Hepatocyte (in vitro differentiated cells): ENCODE data around the gene ZNF511. TPM values are rescaled to one million over a fixed set of nuclear protein-coding genes. Genes with fewer than 3 reads are reported as not detected.

Source experiments
- DNase-seq: peaks from one replicate; pipeline ENCODE4 v3.0.0-alpha.2; 2016; ENCODE audit warnings: low spot score
- H2AFZ ChIP-seq: fragments of 200-600 bp; sonication (generic); 2 replicates; pipeline ENCODE4 v1.6.0; 2016; ENCODE audit warnings: antibody characterized with exemption, mild to moderate bottlenecking
- H3K27ac ChIP-seq: fragments of 200-600 bp; sonication (generic); 2 replicates; pipeline ENCODE4 v1.5.1; 2016; ENCODE audit warnings: mild to moderate bottlenecking
- H3K27me3 ChIP-seq: fragments of 200-600 bp; sonication (generic); 2 replicates; pipeline ENCODE4 v1.6.1; 2016
- H3K36me3 ChIP-seq: fragments of 200-600 bp; sonication (generic); replicated peaks from 2 replicates; pipeline ENCODE4 v1.5.1; 2016; ENCODE audit warnings: low read depth; ENCODE audit not compliant: insufficient read depth
- H3K4me1 ChIP-seq: fragments of 200-600 bp; sonication (generic); 2 replicates; pipeline ENCODE4 v1.5.1; 2016; ENCODE audit warnings: mild to moderate bottlenecking, moderate library complexity; ENCODE audit not compliant: insufficient read depth
- H3K4me2 ChIP-seq: fragments of 200-600 bp; sonication (generic); 2 replicates; pipeline ENCODE4 v1.6.0; 2016
- H3K4me3 ChIP-seq: fragments of 200-600 bp; sonication (generic); 2 replicates; pipeline ENCODE4 v1.5.1; 2016; ENCODE audit warnings: mild to moderate bottlenecking
- H3K79me2 ChIP-seq: fragments of 200-600 bp; sonication (generic); 2 replicates; pipeline ENCODE4 v1.6.0; 2017; ENCODE audit warnings: mild to moderate bottlenecking
- H3K9me2 ChIP-seq: fragments of 200-600 bp; sonication (generic); replicated peaks from 2 replicates; pipeline ENCODE4 v1.6.0; 2017; ENCODE audit warnings: mild to moderate bottlenecking; ENCODE audit not compliant: insufficient read depth
- H3K9me3 ChIP-seq: fragments of 200-600 bp; sonication (generic); 2 replicates; pipeline ENCODE4 v1.5.1; 2016; ENCODE audit warnings: low read depth, mild to moderate bottlenecking
- H4K20me1 ChIP-seq: fragments of 200-600 bp; sonication (generic); 2 replicates; pipeline ENCODE4 v1.6.0; 2016; ENCODE audit warnings: mild to moderate bottlenecking; ENCODE audit not compliant: insufficient read depth, poor library complexity, severe bottlenecking
- EZH2 ChIP-seq: fragments of 200-600 bp; sonication (generic); IDR thresholded peaks from 2 replicates; pipeline ENCODE4 v1.6.1; 2016; ENCODE audit warnings: antibody characterized with exemption, mild to moderate bottlenecking, borderline replicate concordance
- EZH2phosphoT487 ChIP-seq: fragments of 200-600 bp; sonication (generic); IDR thresholded peaks from one replicate; pipeline ENCODE4 v1.6.1; 2018; ENCODE audit warnings: antibody characterized with exemption, mild to moderate bottlenecking, low read depth, moderate library complexity; ENCODE audit not compliant: unreplicated experiment, severe bottlenecking
- WGBS: methylation state at CpG from one replicate; pipeline ENCODE4 v1.1.6; 2016; ENCODE audit warnings: low lambda C conversion rate; ENCODE audit errors: missing lambda C conversion rate; 5-methylcytosine and 5-hydroxymethylcytosine counted together
- polyA plus RNA-seq: library from polyadenylated mRNA; unstranded; fragments of >200 nt; fragmentation: Nextera tagmentation; extraction: Ambion mirVana; gene quantifications from 2 replicates; pipeline ENCODE4 v1.2.1, GENCODE V29; 2016
- total RNA-seq: library from RNA; depleted of rRNA; stranded (reverse); fragments of >200 nt; gene quantifications from 2 replicates; pipeline ENCODE4 v1.2.3, GENCODE V29; 2014
- TF ChIP-seq, protein P1 (sequence below): fragments of 200-600 bp; sonication (generic); IDR thresholded peaks from 2 replicates; pipeline ENCODE4 v1.5.1; 2016; ENCODE audit warnings: antibody characterized with exemption, mild to moderate bottlenecking; ENCODE audit not compliant: poor library complexity

Gene ZNF511
- total and polyA plus RNA-seq, 2 experiments from 2014 or later, result 36.9 to 56.9 TPM

DNA sequence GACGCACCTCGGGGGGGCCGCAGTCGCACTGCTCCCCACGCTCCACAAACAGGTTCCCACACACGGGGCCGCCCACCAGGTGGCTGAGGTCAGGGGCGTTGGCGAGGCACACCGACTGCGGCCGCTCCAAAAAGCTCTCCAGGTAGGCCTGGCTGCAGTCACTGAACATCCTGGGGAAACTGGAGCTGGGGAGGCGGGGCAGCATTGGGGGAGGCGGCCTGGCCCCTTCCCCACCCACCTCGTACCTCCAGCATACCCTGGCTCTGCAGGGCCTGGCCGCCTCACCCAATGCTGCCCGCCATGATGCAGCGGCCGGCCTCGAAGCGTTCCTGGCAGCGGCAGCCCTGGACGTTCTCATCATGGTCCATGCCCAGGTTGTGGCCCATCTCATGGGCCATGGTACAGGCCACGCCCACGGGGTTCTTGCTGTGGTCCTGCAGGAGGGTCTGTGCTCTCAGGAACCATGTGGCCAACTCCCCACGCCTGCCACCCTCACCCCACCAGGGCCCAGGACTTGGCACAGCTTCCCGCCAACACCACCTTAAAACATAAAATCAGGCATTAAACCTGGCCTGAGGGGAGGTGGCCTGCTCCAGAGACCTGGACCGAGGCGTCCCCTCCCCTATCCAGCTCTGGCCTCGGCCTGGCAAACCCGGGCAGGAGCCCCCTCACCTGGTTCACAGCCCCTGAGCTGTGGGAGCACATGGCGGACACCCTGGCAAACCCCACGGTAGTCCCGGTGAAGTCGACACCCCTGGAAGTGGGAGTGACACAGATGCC is 37.0 kb upstream of the ZNF511 start:
- Histone ChIP-seq H3K4me3 (no peak overlapping the region), H3K79me2 (no peaks in the 10 kb centered on the region), H3K4me2 (no peak overlapping the region), H3K27ac (no peak overlapping the region), H3K27me3 (peaks cover 13% of the 10 kb centered on the region), H2AFZ (no peak overlapping the region), H3K9me2 (no peaks in the 10 kb centered on the region), H4K20me1 (no peaks in the 10 kb centered on the region), H3K36me3 (no peaks in the 10 kb centered on the region), H3K4me1 (peaks cover 16% of the 10 kb centered on the region), H3K9me3 (no peaks in the 10 kb centered on the region)
- DNase-seq, result no peak
- WGBS, result 87% methylated on average over 34 of the region's 35 CpGs
- TF ChIP-seq, protein P1, sequence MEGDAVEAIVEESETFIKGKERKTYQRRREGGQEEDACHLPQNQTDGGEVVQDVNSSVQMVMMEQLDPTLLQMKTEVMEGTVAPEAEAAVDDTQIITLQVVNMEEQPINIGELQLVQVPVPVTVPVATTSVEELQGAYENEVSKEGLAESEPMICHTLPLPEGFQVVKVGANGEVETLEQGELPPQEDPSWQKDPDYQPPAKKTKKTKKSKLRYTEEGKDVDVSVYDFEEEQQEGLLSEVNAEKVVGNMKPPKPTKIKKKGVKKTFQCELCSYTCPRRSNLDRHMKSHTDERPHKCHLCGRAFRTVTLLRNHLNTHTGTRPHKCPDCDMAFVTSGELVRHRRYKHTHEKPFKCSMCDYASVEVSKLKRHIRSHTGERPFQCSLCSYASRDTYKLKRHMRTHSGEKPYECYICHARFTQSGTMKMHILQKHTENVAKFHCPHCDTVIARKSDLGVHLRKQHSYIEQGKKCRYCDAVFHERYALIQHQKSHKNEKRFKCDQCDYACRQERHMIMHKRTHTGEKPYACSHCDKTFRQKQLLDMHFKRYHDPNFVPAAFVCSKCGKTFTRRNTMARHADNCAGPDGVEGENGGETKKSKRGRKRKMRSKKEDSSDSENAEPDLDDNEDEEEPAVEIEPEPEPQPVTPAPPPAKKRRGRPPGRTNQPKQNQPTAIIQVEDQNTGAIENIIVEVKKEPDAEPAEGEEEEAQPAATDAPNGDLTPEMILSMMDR, result no peak
- TF ChIP-seq EZH2phosphoT487 (no peak), EZH2 (no peak)

DNA sequence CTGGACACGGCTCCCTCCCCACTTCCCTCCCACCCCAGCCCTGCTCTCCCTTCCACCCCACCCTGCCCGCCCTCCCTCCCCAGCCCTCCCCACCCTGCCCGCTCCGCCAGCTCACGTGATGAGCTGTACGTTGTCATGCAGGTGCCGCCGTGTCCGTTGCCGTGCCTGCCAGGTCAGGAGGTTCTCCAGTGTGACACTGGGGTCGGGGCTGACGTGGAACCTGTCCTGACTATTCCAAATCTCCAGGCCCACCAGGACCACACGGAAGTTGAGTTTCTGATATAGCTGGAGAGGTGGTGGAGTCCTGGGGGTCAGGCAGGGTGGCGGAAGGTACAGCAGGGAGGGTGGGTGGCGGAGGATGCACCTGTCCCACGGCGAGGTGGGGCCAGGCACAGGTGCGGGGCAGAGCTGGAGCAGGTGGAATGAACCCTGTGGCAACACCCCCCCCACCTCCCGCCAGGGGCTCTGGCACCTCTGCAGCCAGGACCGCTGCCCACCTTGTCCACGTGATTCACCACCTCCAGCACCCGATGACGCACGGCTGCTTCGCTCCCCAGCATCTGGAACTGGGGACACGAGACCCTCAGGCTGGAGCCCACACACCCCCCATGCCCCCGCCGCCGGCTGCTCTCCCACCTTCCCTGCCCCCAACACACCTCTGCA is 36.3 kb upstream of the ZNF511 start:
- 91% methylated on average over 14 of the region's 29 CpGs for WGBS
- Histone ChIP-seq H3K4me3 (no peak overlapping the region), H4K20me1 (no peaks in the 10 kb centered on the region), H3K27me3 (peaks cover 13% of the 10 kb centered on the region), H3K36me3 (no peaks in the 10 kb centered on the region), H2AFZ (no peak overlapping the region), H3K9me2 (no peaks in the 10 kb centered on the region), H3K4me1 (peaks cover 24% of the 10 kb centered on the region), H3K79me2 (no peaks in the 10 kb centered on the region), H3K9me3 (no peaks in the 10 kb centered on the region), H3K4me2 (no peak overlapping the region), H3K27ac (no peak overlapping the region)
- no peak for DNase-seq
- TF ChIP-seq EZH2phosphoT487 (no peak), EZH2 (no peak)
- TF ChIP-seq, protein P1, result no peak

DNA sequence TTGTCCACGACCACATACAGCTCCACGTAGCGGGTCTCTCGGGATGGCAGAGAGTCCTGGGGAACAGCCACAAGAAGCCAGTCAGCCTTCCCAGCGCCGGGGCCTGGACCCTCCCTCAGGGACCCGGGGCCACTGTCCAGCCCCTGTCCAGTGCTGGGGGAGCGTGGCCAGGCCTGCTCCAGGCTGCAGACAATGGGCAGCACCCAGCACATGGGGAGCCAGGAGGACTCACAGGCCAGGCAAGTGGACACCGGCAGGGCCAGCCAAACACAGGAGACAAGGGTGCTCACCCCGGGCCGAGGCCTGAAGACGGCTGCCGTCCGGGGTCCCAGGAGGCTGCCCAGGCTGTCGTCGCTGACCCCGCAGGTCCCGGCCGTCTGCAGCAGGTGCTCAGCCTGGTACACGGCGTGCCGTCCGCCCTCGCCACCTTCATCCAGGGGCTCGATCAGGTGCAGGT is 35.7 kb upstream of the ZNF511 start:
- no peak overlapping the region for H3K4me3 ChIP-seq
- H4K20me1 ChIP-seq, result no peaks in the 10 kb centered on the region
- no peak overlapping the region for H2AFZ ChIP-seq
- 96% methylated on average over 21 of the region's 25 CpGs for WGBS
- H3K9me3 ChIP-seq, result no peaks in the 10 kb centered on the region
- no peak for DNase-seq
- peaks cover 13% of the 10 kb centered on the region for H3K27me3 ChIP-seq
- no peak overlapping the region for H3K27ac ChIP-seq
- no peaks in the 10 kb centered on the region for H3K9me2 ChIP-seq
- no peak overlapping the region for H3K4me2 ChIP-seq
- no peaks in the 10 kb centered on the region for H3K36me3 ChIP-seq
- TF ChIP-seq, protein P1, result no peak
- TF ChIP-seq EZH2 (no peak), EZH2phosphoT487 (no peak)
- H3K4me1 ChIP-seq, result peaks cover 28% of the 10 kb centered on the region
- H3K79me2 ChIP-seq, result no peaks in the 10 kb centered on the region
